GM15510 (cell line): Measurements from ENCODE around the gene SHISA5.

Source experiments
- POLR2A ChIP-seq: IDR thresholded peaks from 3 replicates; pipeline ENCODE4 v1.6.1; 2011; ENCODE audit warnings: borderline replicate concordance; ENCODE audit not compliant: insufficient read length; ENCODE audit errors: extremely low read depth

Gene SHISA5

DNA sequence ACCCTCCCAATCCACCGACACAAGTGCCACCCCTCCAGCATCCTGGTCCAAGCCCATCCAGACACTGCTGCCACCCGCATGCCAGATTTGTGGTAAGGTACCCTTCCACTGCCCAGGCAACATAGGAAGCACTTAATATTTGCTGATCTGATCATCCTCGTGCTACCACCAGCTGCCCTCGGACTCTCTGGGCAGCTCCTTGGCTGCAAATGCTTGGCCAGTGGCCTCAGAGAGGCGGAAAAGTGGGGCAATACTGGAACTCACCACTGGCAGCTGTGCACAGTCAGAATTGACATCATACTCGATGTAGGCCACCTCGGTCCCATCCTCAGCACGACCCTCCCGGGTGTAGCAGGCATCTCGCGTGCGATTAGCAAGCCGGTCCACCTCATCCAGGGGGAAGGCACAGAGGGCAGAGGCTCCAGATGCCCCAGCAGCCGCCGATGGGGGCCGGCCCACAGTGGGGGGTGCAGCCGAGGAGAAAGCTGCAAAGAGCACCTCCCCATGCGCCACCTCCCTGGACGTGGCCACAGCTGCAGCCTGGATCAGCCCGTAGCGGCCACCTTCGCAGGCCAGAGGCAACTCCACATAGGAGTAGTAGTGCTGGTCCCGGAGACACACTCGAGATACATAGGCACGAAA, 80.6 kb downstream of the SHISA5 start:
- no peak for TF ChIP-seq POLR2A

DNA sequence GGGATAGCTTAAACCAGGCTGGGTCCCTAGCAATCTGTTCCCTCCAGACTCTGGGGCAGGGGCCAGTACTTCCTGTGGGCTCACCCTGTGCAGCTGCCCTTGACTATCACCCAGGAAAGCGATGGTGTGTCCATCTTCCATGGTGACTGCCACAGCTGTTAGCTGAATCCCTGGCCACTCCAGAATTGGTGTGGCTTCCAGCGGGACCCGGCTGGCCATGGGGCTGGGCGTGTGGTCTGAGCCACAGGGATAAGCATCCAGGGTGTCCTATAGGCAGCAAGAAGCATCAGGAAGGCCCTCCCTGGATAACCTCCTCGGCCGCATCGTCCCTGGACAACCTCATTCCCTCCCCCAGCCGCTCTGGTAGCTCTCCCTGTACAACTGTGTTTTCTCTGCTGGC, 81.3 kb downstream of the SHISA5 start:
- no peak for TF ChIP-seq POLR2A

DNA sequence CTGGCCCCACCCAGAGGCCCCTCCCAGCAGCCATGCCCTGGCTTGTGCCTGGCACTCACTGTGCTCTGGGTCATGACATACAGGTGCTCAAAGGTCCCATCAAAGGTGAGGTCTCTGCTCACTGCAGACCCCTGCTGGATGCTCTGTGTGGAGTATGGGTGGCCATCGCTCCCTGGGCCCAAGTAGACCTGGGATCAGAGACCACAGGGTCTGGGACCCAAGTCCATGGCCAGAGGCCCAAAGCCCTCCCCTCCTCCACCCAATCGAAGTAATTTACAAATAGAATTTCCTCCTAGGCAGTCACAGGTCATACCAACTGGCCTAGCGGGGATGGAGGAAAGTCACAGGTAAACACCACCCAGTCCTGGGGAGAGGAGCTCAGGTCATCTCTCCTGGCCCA, 81.7 kb downstream of the SHISA5 start:
- TF ChIP-seq POLR2A, result no peak

DNA sequence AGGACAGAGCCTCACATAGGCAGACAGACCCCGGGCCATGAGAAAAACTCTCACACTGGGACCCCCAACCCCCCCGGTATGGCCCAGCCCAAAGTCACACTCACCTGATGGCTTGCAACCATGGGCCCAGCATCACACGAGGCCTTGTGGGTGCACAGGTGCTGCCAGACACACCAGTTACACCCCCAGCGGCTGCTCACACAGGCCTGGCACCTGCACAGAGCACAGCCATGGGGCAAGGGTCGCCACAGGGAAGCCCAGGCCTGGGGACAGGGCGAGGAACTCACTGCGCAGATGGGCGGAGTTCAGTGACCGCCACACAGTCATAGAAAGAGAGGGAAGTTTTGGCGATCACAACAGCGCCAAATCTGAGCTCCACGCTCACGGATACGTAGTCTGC, 83.4 kb downstream of the SHISA5 start:
- TF ChIP-seq POLR2A, result no peak

DNA sequence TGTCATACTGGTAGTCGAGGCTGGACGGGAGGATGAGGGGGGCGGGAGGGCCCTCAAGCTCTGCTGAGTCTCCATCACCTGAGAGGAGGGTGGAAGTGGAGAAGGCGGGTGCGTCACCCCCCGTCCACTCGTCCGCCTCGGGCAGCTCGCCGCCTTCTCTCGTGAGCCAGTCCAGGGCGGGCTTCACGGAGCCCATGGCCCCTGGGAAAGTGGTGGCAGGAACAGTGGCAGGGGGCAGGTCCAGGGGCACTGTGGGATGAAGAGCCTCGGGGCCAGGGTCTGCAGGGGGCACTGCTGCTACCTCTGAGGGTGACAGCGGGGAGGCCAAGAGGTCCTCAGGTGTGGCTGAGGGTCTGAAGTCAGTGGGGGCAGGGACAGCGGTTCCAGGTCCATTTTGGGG, 84.4 kb downstream of the SHISA5 start:
- TF ChIP-seq POLR2A, result no peak

DNA sequence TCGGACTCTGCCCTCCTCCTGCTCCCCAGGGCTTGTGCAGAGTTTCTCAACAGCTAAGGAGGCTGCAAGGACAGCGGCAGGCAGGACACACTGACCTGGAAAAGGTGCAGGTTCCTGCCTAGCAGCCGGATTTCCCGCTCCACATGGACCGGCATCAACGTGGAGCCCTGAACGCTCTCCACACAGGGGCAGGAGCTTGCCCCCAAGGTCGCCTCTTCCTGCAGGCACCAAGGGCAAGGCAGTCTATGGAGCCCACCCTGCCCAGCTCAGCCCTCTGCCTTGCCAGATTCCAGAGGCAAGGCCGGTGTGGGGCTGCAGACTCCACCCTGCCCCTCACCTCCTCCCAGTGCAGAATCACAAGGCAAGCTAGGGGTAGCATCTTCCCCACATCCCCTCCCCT, 84.8 kb downstream of the SHISA5 start:
- TF ChIP-seq POLR2A, result no peak

DNA sequence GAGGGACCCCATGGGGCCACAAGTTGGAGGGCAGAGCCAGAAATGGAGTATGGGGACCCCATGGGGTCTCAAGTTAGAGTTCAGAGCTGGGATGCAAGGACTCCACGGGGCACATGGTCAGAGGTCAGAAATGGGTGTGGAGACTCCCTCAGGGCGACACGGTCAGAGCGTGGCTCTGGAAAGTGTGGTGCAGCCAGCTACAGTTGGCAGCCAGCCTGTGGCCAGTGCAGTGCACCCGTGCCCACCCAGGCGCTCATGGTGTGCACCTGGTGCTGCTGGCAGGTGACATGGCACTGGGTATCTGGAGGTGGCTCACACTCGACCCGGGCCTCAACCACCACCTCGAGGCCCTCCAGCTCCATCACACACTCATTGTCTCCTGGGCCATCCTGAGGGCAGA, 85.3 kb downstream of the SHISA5 start:
- no peak for TF ChIP-seq POLR2A

DNA sequence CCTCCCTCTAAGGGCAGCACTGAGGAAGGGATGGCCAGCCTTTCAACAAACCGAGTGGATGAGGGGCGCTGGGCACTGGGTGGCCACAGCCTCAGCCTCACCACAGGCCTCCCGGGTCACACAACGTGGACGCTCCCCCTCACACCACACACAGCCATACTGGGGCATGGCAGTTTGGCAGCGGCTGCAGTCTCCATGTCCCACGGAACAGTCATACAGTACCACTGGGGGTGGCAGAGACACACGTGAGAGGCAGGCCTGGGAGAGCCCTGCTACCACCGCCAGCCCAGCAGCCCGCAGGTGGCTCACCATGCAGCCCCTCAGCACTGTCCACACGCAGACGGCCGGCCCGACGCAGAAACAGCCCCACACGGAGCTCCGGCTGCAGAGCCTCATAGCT, 85.8 kb downstream of the SHISA5 start:
- TF ChIP-seq POLR2A, result no peak
